GM23248 (cell line): Measurements from ENCODE around the gene XPO4.
"Not testable (repeated sequence)": the region's sequence is repeated elsewhere in the genome, so short reads cannot be mapped to it uniquely, and the experiment has no call there.

Source experiments
- EZH2 ChIP-seq: fragments of 200-600 bp; sonication (generic); IDR thresholded peaks from 2 replicates; pipeline ENCODE4 v1.6.1; 2018; ENCODE audit warnings: antibody characterized with exemption, mild to moderate bottlenecking; ENCODE audit not compliant: insufficient read depth, poor library complexity, severe bottlenecking
- EZH2phosphoT487 ChIP-seq: fragments of 200-600 bp; sonication (generic); IDR thresholded peaks from 2 replicates; pipeline ENCODE4 v1.6.1; 2018; ENCODE audit warnings: antibody characterized with exemption, moderate library complexity, mild to moderate bottlenecking, low read depth; ENCODE audit not compliant: insufficient read depth

GRCh38 chr13:20940511-20940910 is 38.0 kb upstream of the XPO4 start:
- TF ChIP-seq EZH2, EZH2phosphoT487: not testable (repeated sequence)
